Hepatocyte (in vitro differentiated cells): ENCODE measurements around the gene POLR2H.

Experiments used
- CTCF ChIP-seq: fragments of 200-600 bp; sonication (generic); IDR thresholded peaks from 2 replicates; pipeline ENCODE4 v1.5.1; 2016; ENCODE audit warnings: antibody characterized with exemption, mild to moderate bottlenecking; ENCODE audit not compliant: poor library complexity
- EZH2 ChIP-seq: fragments of 200-600 bp; sonication (generic); IDR thresholded peaks from 2 replicates; pipeline ENCODE4 v1.6.1; 2016; ENCODE audit warnings: antibody characterized with exemption, mild to moderate bottlenecking, borderline replicate concordance
- EZH2phosphoT487 ChIP-seq: fragments of 200-600 bp; sonication (generic); IDR thresholded peaks from one replicate; pipeline ENCODE4 v1.6.1; 2018; ENCODE audit warnings: antibody characterized with exemption, mild to moderate bottlenecking, low read depth, moderate library complexity; ENCODE audit not compliant: unreplicated experiment, severe bottlenecking

- TF ChIP-seq CTCF = no peak
- no peak for TF ChIP-seq EZH2
- TF ChIP-seq EZH2phosphoT487 = no peak
Observed at GRCh38 chr3:184315543-184315867, 46.0 kb upstream of the POLR2H start.
